Vagina (tissue), 2 donors: ENCODE data around the gene APOC4.

ENCODE experiments used
- CTCF ChIP-seq, 3 experiments: fragments of 450-650 bp in 2 of 3; fragments of 200-600 bp in 1 of 3; sonication (generic) in 1 of 3; IDR thresholded peaks; one replicate each; pipeline ENCODE4 v1.5.1; 2017 to 2019; ENCODE audit warnings: antibody characterized with exemption in 3 of 3, mild to moderate bottlenecking in 2 of 3, moderate library complexity in 2 of 3
- POLR2A ChIP-seq, 2 donors: fragments of 450-650 bp; IDR thresholded peaks; one replicate each; pipeline ENCODE4 v1.6.1; 2017; ENCODE audit warnings: antibody characterized with exemption in 2 of 2, mild to moderate bottlenecking in 2 of 2, moderate library complexity in 2 of 2
- POLR2AphosphoS5 ChIP-seq, 2 donors: sonication (generic); formaldehyde crosslinking; IDR thresholded peaks; one replicate each; pipeline ENCODE4 v1.9.0; 2017; ENCODE audit warnings: antibody characterized with exemption in 2 of 2, mild to moderate bottlenecking in 2 of 2, low read depth in 1 of 2; ENCODE audit not compliant: insufficient read depth in 1 of 2

GRCh38 chr19:44974857-44975256 is 32.8 kb downstream of the APOC4 start:
- no peak for TF ChIP-seq CTCF (IDR thresholded peaks at IDR 0.05)
- no peak for TF ChIP-seq POLR2A (IDR thresholded peaks at IDR 0.05)
- TF ChIP-seq POLR2AphosphoS5 (IDR thresholded peaks at IDR 0.05; ENCODE audit: insufficient read depth in 1 of 2, low read depth in 1 of 2) = no peak
